H9 (cell line): ENCODE measurements around the gene YJU2. TPM values are rescaled to one million over a fixed set of nuclear protein-coding genes. Genes with fewer than 3 reads are reported as not detected.

Experiments used
- DNase-seq: peaks from one replicate; pipeline ENCODE4 v3.0.0-alpha.2; 2017
- H2AFZ ChIP-seq: one replicate; pipeline ENCODE4 v1.6.1; 2013; ENCODE audit warnings: mild to moderate bottlenecking, low read length, control low read depth, moderate library complexity
- H2AK5ac ChIP-seq: 2 replicates; pipeline ENCODE4 v1.6.1; 2013; ENCODE audit warnings: low read length, control low read depth, mixed read lengths; ENCODE audit not compliant: insufficient read length
- H2BK120ac ChIP-seq: one replicate; pipeline ENCODE4 v1.6.1; 2013; ENCODE audit warnings: low read depth, mild to moderate bottlenecking, low read length, control low read depth, inconsistent platforms; ENCODE audit not compliant: poor library complexity, severe bottlenecking
- H2BK12ac ChIP-seq: 2 replicates; pipeline ENCODE4 v1.6.1; 2013; ENCODE audit warnings: low read length, control low read depth, mixed read lengths, low read depth; ENCODE audit not compliant: insufficient read length
- H2BK15ac ChIP-seq: 2 replicates; pipeline ENCODE4 v1.6.1; 2013; ENCODE audit warnings: low read depth, low read length, control low read depth
- H2BK20ac ChIP-seq: one replicate; pipeline ENCODE4 v1.6.1; 2013; ENCODE audit warnings: low read depth, mild to moderate bottlenecking, low read length, control low read depth, inconsistent platforms; ENCODE audit not compliant: poor library complexity, severe bottlenecking
- H2BK5ac ChIP-seq: 2 replicates; pipeline ENCODE4 v1.6.1; 2013; ENCODE audit warnings: low read length, control low read depth, mixed read lengths; ENCODE audit not compliant: insufficient read length
- H3K14ac ChIP-seq: 2 replicates; pipeline ENCODE4 v1.6.1; 2013; ENCODE audit warnings: low read length, control low read depth; ENCODE audit not compliant: insufficient read depth
- H3K18ac ChIP-seq: 2 replicates; pipeline ENCODE4 v1.6.1; 2013; ENCODE audit warnings: low read depth, mild to moderate bottlenecking, mixed read lengths, low read length, control low read depth; ENCODE audit not compliant: insufficient read length
- H3K23ac ChIP-seq: 2 replicates; pipeline ENCODE4 v1.6.1; 2013; ENCODE audit warnings: low read length, control low read depth, mixed read lengths, low read depth; ENCODE audit not compliant: insufficient read length
- H3K23me2 ChIP-seq: 2 replicates; pipeline ENCODE4 v1.6.1; 2013; ENCODE audit warnings: low read depth, mild to moderate bottlenecking, mixed read lengths, low read length, control low read depth; ENCODE audit not compliant: insufficient read length, poor library complexity, severe bottlenecking
- H3K27ac ChIP-seq: 2 replicates; pipeline ENCODE4 v1.5.1; 2013; ENCODE audit warnings: low read length, control low read depth, mixed read lengths, low read depth; ENCODE audit not compliant: insufficient read length
- H3K27me3 ChIP-seq: 2 replicates; pipeline ENCODE4 v1.6.1; 2013; ENCODE audit warnings: low read length, control low read depth, inconsistent platforms; ENCODE audit not compliant: insufficient read depth
- H3K4ac ChIP-seq: 2 replicates; pipeline ENCODE4 v1.6.1; 2013; ENCODE audit warnings: low read depth, mild to moderate bottlenecking, control low read depth, inconsistent platforms, low read length, moderate library complexity
- H3K4me1 ChIP-seq: 2 replicates; pipeline ENCODE4 v1.6.1; 2013; ENCODE audit warnings: low read length, control low read depth, inconsistent platforms; ENCODE audit not compliant: insufficient read depth
- H3K4me2 ChIP-seq: 2 replicates; pipeline ENCODE4 v1.6.1; 2013; ENCODE audit warnings: low read length, control low read depth, mixed read lengths; ENCODE audit not compliant: insufficient read length, insufficient read depth
- H3K56ac ChIP-seq: 2 replicates; pipeline ENCODE4 v1.6.1; 2013; ENCODE audit warnings: low read depth, mild to moderate bottlenecking, mixed read lengths, low read length, control low read depth; ENCODE audit not compliant: insufficient read length
- H3K79me1 ChIP-seq: 2 replicates; pipeline ENCODE4 v1.6.1; 2013; ENCODE audit warnings: low read depth, mild to moderate bottlenecking, moderate library complexity, low read length, control low read depth, inconsistent platforms; ENCODE audit not compliant: insufficient read depth, poor library complexity, severe bottlenecking
- H3K79me2 ChIP-seq: 2 replicates; pipeline ENCODE4 v1.6.1; 2013; ENCODE audit warnings: low read length, control low read depth, inconsistent platforms; ENCODE audit not compliant: insufficient read depth
- H3K9ac ChIP-seq: 2 replicates; pipeline ENCODE4 v1.6.1; 2013; ENCODE audit warnings: low read length, control low read depth, mixed read lengths; ENCODE audit not compliant: insufficient read length; ENCODE audit errors: extremely low read depth
- H3K9me3 ChIP-seq: one replicate; pipeline ENCODE4 v1.6.1; 2013; ENCODE audit warnings: low read depth, low read length, inconsistent platforms; ENCODE audit not compliant: control insufficient read depth
- H3T11ph ChIP-seq: one replicate; pipeline ENCODE4 v1.6.1; 2013; ENCODE audit warnings: mild to moderate bottlenecking, low read length, control low read depth, inconsistent platforms
- H4K20me1 ChIP-seq: one replicate; pipeline ENCODE4 v1.6.1; 2013; ENCODE audit not compliant: control insufficient read depth, insufficient read length, insufficient read depth
- H4K5ac ChIP-seq: 2 replicates; pipeline ENCODE4 v1.6.1; 2013; ENCODE audit warnings: low read depth, mild to moderate bottlenecking, mixed read lengths, low read length, control low read depth; ENCODE audit not compliant: insufficient read length
- H4K8ac ChIP-seq: replicated peaks from 2 replicates; pipeline ENCODE4 v1.6.1; 2013; ENCODE audit warnings: low read length, control low read depth, mixed read lengths, low read depth; ENCODE audit not compliant: insufficient read length
- H4K91ac ChIP-seq: 2 replicates; pipeline ENCODE4 v1.6.1; 2013; ENCODE audit warnings: low read depth, mild to moderate bottlenecking, moderate library complexity, mixed read lengths, low read length, control low read depth; ENCODE audit not compliant: insufficient read length
- H3K27ac Mint-ChIP-seq, 3 experiments: 2 replicates in 2 of 3; 3 replicates in 1 of 3; pipeline ENCODE4 v1.8.0; 2020 to 2021; ENCODE audit warnings: mixed read lengths in 3 of 3, mild to moderate bottlenecking in 1 of 3, moderate library complexity in 1 of 3
- H3K27me3 Mint-ChIP-seq: 2 replicates; pipeline ENCODE4 v1.8.0; 2021; ENCODE audit warnings: low read depth, mild to moderate bottlenecking, moderate library complexity, mixed read lengths
- H3K36me3 Mint-ChIP-seq, 3 experiments: 2 replicates in 2 of 3; 3 replicates in 1 of 3; pipeline ENCODE4 v1.8.0; 2020 to 2021; ENCODE audit warnings: low read depth in 3 of 3, mixed read lengths in 3 of 3; ENCODE audit not compliant: insufficient read depth in 1 of 3
- H3K4me1 Mint-ChIP-seq, 2 experiments: 2 replicates each; pipeline ENCODE4 v1.8.0; 2020; ENCODE audit warnings: mixed read lengths in 2 of 2
- H3K4me3 Mint-ChIP-seq, 2 experiments: 2 replicates in 1 of 2; 3 replicates in 1 of 2; pipeline ENCODE4 v1.8.0; 2020 to 2021; ENCODE audit warnings: mild to moderate bottlenecking in 2 of 2, mixed read lengths in 2 of 2, moderate library complexity in 1 of 2
- H3K9me3 Mint-ChIP-seq, 2 experiments: 2 replicates in 1 of 2; 3 replicates in 1 of 2; pipeline ENCODE4 v1.8.0; 2020; ENCODE audit warnings: mild to moderate bottlenecking in 2 of 2, mixed read lengths in 2 of 2, moderate library complexity in 1 of 2
- CTCF ChIP-seq: fragments of 200-600 bp; sonication (generic); conservative IDR thresholded peaks from 3 replicates; pipeline ENCODE4 v1.8.0; 2021; ENCODE audit warnings: antibody characterized with exemption, mild to moderate bottlenecking
- WGBS: extraction: QIAGEN DNeasy Blood & Tissue Kit; methylation state at CpG from one replicate; pipeline ENCODE4 v1.1.7; 2013; ENCODE audit warnings: missing lambda C conversion rate, low lambda C conversion rate, mixed read lengths; ENCODE audit not compliant: insufficient read length; ENCODE audit errors: extremely low coverage; 5-methylcytosine and 5-hydroxymethylcytosine counted together
- total RNA-seq: library from RNA; stranded (reverse); gene quantifications from 2 replicates; pipeline ENCODE4 v1.2.1, GENCODE V29; 2021

The YJU2 gene
- total RNA-seq, 1 experiment from 2014 or later = 31.0 TPM

DNA sequence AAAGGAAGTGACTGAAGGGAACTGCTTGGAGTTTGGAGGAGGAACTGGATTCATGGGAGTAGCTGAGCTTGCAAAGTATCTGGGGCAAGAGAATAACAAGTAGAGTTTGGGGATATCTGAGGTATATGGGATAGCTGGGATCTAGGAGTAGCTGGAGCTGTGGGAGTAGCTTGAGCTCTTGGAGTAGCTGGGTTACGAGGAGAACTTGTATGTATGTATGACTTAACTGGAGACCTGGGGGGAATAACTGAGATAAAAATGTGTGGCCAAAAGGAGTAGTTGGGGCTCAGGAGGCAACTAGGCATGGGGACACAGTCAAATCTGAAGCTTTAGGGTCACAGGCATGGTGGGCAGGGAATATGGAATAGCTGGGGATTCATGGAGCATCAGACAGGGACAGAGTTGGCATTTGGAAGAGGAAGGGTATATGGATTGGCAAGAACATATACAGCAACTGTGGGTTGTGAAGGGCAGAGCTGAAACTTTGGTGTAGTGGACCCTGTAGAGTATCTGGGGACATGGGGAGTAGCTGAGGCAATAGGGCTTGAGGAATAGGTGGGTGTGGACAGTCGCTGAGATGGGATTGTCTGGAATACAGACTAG is 45.8 kb upstream of the YJU2 start:
- no peak for TF ChIP-seq CTCF
- Histone ChIP-seq H3K79me2 (no peaks in the 10 kb centered on the region), H4K91ac (no peak overlapping the region), H3K4me1 (no peaks in the 10 kb centered on the region), H2AK5ac (no peak overlapping the region), H2BK15ac (no peak overlapping the region), H3K23me2 (no peaks in the 10 kb centered on the region), H4K8ac (no peak overlapping the region), H3K23ac (no peak overlapping the region), H2AFZ (no peak overlapping the region), H3K14ac (no peak overlapping the region), H2BK12ac (no peak overlapping the region), H2BK5ac (no peak overlapping the region), H4K5ac (no peak overlapping the region), H3K9me3 (no peaks in the 10 kb centered on the region), H3K4me2 (no peak overlapping the region), H2BK120ac (no peak overlapping the region), H2BK20ac (no peak overlapping the region), H3K9ac (no peak overlapping the region), H3K27ac (no peak overlapping the region), H3K27me3 (peaks cover 3% of the 10 kb centered on the region; the same call in 1 of the 2 replicates), H3T11ph (no peak overlapping the region), H3K18ac (no peak overlapping the region), H4K20me1 (no peaks in the 10 kb centered on the region), H3K56ac (no peak overlapping the region), H3K4ac (no peak overlapping the region), H3K79me1 (no peaks in the 10 kb centered on the region)
- H3K27me3 Mint-ChIP-seq = peaks cover 56% of the 10 kb centered on the region
- no peaks in the 10 kb centered on the region; a peak in 3 of 7 replicates for H3K36me3 Mint-ChIP-seq
- peaks cover 7 to 18% of the 10 kb centered on the region in 2 experiments for H3K4me1 Mint-ChIP-seq
- peaks cover 8 to 9% of the 10 kb centered on the region in 2 experiments; a peak in 3 of 5 replicates for H3K9me3 Mint-ChIP-seq
- WGBS = no CpG with 5 or more reads among the region's 2 CpGs
- H3K27ac Mint-ChIP-seq = no peak overlapping the region
- H3K4me3 Mint-ChIP-seq = no peak overlapping the region
- no peak for DNase-seq
